CD4-positive, alpha-beta T cell treated with Interleukin-12 subunit alpha and Interleukin-12 subunit beta, for 1 hour (primary cell): ENCODE data around the gene CNIH3.

Experiments used
- DNase-seq: peaks from one replicate; pipeline ENCODE4 v3.0.0-alpha.2; 2020

The CNIH3 gene

GRCh38 chr1:224726441-224727182, 110.5 kb downstream of the CNIH3 start:
- DNase-seq, result no peak

GRCh38 chr1:224727351-224728289, 111.5 kb downstream of the CNIH3 start:
- DNase-seq, result no peak

GRCh38 chr1:224730540-224730939, 114.4 kb downstream of the CNIH3 start:
- DNase-seq, result no peak

- DNase-seq, result no peak
These were observed 114.8 kb downstream of the CNIH3 start for GRCh38 chr1:224730965-224731364.

GRCh38 chr1:224731633-224732032, 115.5 kb downstream of the CNIH3 start:
- DNase-seq, result no peak

- DNase-seq, result no peak
These were observed 116.4 kb downstream of the CNIH3 start for GRCh38 chr1:224732377-224733026.

GRCh38 chr1:224733027-224733911, 117.2 kb downstream of the CNIH3 start:
- DNase-seq, result no peak

GRCh38 chr1:224734261-224734935, 118.3 kb downstream of the CNIH3 start:
- DNase-seq, result no peak

GRCh38 chr1:224735159-224735558, 119.0 kb downstream of the CNIH3 start:
- DNase-seq, result no peak

- no peak for DNase-seq
These were observed 120.7 kb downstream of the CNIH3 start for GRCh38 chr1:224736619-224737352.

- no peak for DNase-seq
These were observed 121.2 kb downstream of the CNIH3 start for GRCh38 chr1:224737353-224737727.

- no peak for DNase-seq
These were observed 123.3 kb downstream of the CNIH3 start for GRCh38 chr1:224739303-224739996.

GRCh38 chr1:224739997-224740684, 124.0 kb downstream of the CNIH3 start:
- DNase-seq, result no peak

GRCh38 chr1:224740685-224741052, 124.6 kb downstream of the CNIH3 start:
- no peak for DNase-seq

GRCh38 chr1:224742349-224742748, 126.2 kb downstream of the CNIH3 start:
- DNase-seq, result no peak

- DNase-seq, result no peak
These were observed 127.6 kb downstream of the CNIH3 start for GRCh38 chr1:224743608-224744164.

GRCh38 chr1:224744521-224744920, 128.4 kb downstream of the CNIH3 start:
- no peak for DNase-seq

GRCh38 chr1:224745394-224745793, 129.3 kb downstream of the CNIH3 start:
- no peak for DNase-seq

- DNase-seq, result no peak
These were observed 129.8 kb downstream of the CNIH3 start for GRCh38 chr1:224745924-224746323.

GRCh38 chr1:224747578-224747977, 131.5 kb downstream of the CNIH3 start:
- no peak for DNase-seq
